ENCODE data around the gene DLG5. TPM values are rescaled to one million over a fixed set of nuclear protein-coding genes. Genes with fewer than 3 reads are reported as not detected.

The DLG5 gene
- total and polyA plus RNA-seq, 11 donors: 5.2 to 27.1 (median 12.8) TPM

GRCh38 chr10:77905781-77906180 lies 20.8 kb downstream of the DLG5 start:
- peaks cover 0 to 40% (median 10%) of the 10 kb centered on the region in 12 donors for H3K4me1 ChIP-seq
- no peak for DNase-seq
- no peaks in the 10 kb centered on the region for H3K36me3 ChIP-seq
- no peak overlapping the region for H3K4me3 ChIP-seq
- H3K9me3 ChIP-seq: no peaks in the 10 kb centered on the region
- no peaks in the 10 kb centered on the region for H3K27me3 ChIP-seq
- intact Hi-C loops (cut with DNase I): no loop called here
- 53 to 67% (median 62%) methylated on average over 1 of the region's 1 CpG for WGBS, 4 donors
- TF ChIP-seq POLR2A (IDR thresholded peaks at IDR 0.05) (no peak), CTCF (IDR thresholded peaks at IDR 0.05) (no peak)
- no peak overlapping the region for H3K27ac ChIP-seq
- no peak for ATAC-seq

- H3K9me3 ChIP-seq: no peaks in the 10 kb centered on the region
- H3K27ac ChIP-seq: no peak overlapping the region
- H3K4me3 ChIP-seq: no peak overlapping the region
- ATAC-seq (no peak), DNase-seq (no peak)
- WGBS, 4 donors: 82 to 84% (median 83%) methylated on average over 9 of the region's 9 CpGs
- no peaks in the 10 kb centered on the region for H3K27me3 ChIP-seq
- intact Hi-C loops (cut with DNase I): no loop called here
- no peak for TF ChIP-seq CTCF (IDR thresholded peaks at IDR 0.05)
- no peaks in the 10 kb centered on the region for H3K36me3 ChIP-seq
- peaks cover 0 to 42% (median 10%) of the 10 kb centered on the region in 12 donors for H3K4me1 ChIP-seq
These were observed 21.3 kb downstream of the DLG5 start for GRCh38 chr10:77905086-77905748.

- no peaks in the 10 kb centered on the region for H3K27me3 ChIP-seq
- no peak for ATAC-seq
- no peak for TF ChIP-seq POLR2A (IDR thresholded peaks at IDR 0.05)
- TF ChIP-seq CTCF (IDR thresholded peaks at IDR 0.05): no peak
- H3K4me1 ChIP-seq: peaks cover 0 to 42% (median 6%) of the 10 kb centered on the region in 12 donors
- no peak overlapping the region for H3K4me3 ChIP-seq
- 75 to 87% (median 82%) methylated on average over 8 of the region's 8 CpGs for WGBS, 4 donors
- H3K36me3 ChIP-seq: no peaks in the 10 kb centered on the region
- intact Hi-C loops (cut with DNase I): no loop called here
- DNase-seq: no peak
- H3K27ac ChIP-seq: no peak overlapping the region
- H3K9me3 ChIP-seq: no peaks in the 10 kb centered on the region
These were observed 22.3 kb downstream of the DLG5 start for GRCh38 chr10:77904100-77904840.

GRCh38 chr10:77902159-77902558 lies 24.4 kb downstream of the DLG5 start:
- TF ChIP-seq POLR2A (IDR thresholded peaks at IDR 0.05) (no peak), CTCF (IDR thresholded peaks at IDR 0.05) (no peak)
- peaks cover 0 to 44% (median 14%) of the 10 kb centered on the region in 12 donors for H3K4me1 ChIP-seq
- H3K9me3 ChIP-seq: no peaks in the 10 kb centered on the region
- ATAC-seq (no peak), DNase-seq (no peak)
- intact Hi-C loops (cut with DNase I): no loop called here
- H3K4me3 ChIP-seq: no peak overlapping the region
- WGBS, 4 donors: 87 to 100% (median 93%) methylated on average over 5 of the region's 5 CpGs
- no peaks in the 10 kb centered on the region for H3K36me3 ChIP-seq
- H3K27ac ChIP-seq: no peak overlapping the region
- no peaks in the 10 kb centered on the region for H3K27me3 ChIP-seq

All from heart left ventricle (tissue), 16 donors.